IPS-18c (cell line): ENCODE results near the gene RXRA.

ENCODE experiments used
- H3K4me3 ChIP-seq: 2 replicates; pipeline ENCODE4 v1.7.0; 2013; ENCODE audit warnings: low read depth, mild to moderate bottlenecking, low read length, moderate library complexity; ENCODE audit not compliant: insufficient read depth
- H3K9me3 ChIP-seq: one replicate; pipeline ENCODE4 v1.6.1; 2013; ENCODE audit warnings: mild to moderate bottlenecking, low read length, moderate library complexity; ENCODE audit not compliant: control insufficient read depth, insufficient read depth

The RXRA gene

DNA sequence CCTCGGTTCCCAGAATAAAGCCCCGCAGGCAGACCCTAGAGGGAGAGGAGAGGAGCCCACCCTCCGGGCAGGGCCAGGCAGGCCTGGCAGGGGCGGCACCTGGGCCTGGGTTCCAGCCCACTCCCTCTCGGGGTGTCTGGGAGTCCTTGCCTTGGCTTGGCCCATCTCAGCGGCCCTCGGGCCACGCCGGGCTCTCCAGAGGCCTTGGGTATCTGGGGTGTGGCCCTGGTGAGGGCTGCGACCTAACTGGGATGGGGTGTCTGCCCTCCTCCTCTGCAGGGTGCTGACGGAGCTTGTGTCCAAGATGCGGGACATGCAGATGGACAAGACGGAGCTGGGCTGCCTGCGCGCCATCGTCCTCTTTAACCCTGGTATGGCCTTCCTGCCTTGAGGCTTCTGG is 105.4 kb downstream of the RXRA start:
- H3K4me3 ChIP-seq: no peak overlapping the region

DNA sequence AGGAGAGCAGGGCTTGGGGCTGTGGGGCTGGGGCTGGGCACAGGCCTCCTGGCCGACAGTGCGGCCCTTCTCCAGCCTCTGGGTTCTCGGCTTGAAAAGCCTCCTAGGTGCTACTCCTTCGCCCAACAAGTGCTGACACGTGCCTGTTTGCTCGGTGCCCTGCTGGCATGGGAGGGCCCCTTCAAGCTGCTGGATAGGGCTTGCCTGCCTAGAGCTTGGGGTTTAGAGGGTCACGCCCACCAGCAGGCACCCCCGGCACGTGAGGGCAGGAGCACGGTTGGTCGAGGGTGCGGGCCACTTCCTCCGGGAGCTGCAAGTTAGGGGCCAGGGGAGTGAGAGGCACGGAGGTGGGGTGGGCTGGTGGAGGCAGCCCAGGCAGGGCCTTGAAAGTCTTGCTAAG is 106.2 kb downstream of the RXRA start:
- peaks cover 2% of the 10 kb centered on the region for H3K9me3 ChIP-seq
- H3K4me3 ChIP-seq: no peak overlapping the region

More for the DNA sequence above, 105.4 kb downstream of the RXRA start:
- peaks cover 2% of the 10 kb centered on the region for H3K9me3 ChIP-seq

DNA sequence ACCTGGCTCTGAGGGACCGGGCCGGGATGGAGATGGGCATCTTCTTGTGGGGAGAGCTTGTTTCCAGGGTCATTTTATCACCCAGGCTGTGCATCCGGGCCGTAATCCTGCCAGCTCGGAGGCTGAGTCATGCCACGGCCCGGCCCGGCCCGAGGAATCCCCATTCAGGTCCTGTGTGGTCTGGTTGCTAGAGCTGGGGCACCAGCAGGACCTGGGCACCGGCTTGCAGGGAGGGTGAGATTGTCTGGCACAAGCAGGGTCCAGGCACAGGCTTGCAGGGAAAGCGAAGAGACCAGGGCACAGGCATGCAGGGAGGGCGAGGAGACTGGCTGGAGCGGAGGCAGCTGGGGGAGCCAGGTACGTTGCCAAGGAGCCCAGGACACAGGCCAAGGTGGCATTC is 106.8 kb downstream of the RXRA start:
- Histone ChIP-seq H3K4me3 (no peak overlapping the region), H3K9me3 (peaks cover 2% of the 10 kb centered on the region)

DNA sequence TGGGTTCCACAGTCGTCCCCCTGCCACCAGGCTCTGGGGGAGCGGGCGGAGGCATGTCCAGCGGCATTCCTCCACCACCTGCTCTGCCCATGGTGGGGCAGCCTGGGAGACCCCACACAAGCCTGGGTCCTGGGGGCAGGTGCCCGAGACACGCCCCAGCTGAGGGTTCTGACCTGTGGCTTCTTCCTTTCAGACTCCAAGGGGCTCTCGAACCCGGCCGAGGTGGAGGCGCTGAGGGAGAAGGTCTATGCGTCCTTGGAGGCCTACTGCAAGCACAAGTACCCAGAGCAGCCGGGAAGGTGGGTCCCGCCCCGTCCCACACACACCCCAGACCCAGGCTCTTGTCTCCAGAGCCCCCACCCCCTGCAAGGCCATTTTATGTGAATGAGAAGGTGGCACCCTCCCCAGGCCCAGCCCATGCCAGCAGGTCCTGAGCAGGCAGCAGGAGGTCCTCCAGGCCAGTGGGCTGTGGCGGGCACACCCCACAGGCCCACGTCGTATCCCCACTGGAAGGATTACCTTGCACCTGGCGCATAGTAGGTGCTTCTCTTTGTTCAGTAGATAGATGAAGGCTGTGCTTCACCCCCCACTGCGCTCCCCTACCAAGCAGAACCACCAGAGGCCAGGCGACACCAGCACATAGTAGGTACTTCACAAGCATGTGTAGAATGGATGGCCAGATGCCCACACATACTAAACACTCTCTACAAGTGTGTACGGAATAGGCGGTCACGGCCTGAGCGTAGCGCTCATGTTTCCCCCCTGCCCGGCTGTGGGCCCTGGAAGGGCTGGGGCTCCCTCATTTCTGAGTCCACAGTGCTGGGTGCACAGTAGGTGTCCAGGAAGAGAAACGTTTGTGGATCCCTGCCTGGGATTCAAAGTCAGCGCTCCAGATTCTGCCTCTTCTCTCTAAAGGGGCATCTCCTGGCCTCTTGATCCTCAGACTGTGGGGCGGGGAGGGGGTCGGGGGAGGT is 107.9 kb downstream of the RXRA start:
- H3K4me3 ChIP-seq: no peak overlapping the region; the same call in 1 of the 2 replicates
- H3K9me3 ChIP-seq: peaks cover 2% of the 10 kb centered on the region

- H3K4me3 ChIP-seq: no peak overlapping the region; the same call in 1 of the 2 replicates
- peaks cover 2% of the 10 kb centered on the region for H3K9me3 ChIP-seq
Measured at GRCh38 chr9:134434894-134435506, 108.7 kb downstream of the RXRA start.

DNA sequence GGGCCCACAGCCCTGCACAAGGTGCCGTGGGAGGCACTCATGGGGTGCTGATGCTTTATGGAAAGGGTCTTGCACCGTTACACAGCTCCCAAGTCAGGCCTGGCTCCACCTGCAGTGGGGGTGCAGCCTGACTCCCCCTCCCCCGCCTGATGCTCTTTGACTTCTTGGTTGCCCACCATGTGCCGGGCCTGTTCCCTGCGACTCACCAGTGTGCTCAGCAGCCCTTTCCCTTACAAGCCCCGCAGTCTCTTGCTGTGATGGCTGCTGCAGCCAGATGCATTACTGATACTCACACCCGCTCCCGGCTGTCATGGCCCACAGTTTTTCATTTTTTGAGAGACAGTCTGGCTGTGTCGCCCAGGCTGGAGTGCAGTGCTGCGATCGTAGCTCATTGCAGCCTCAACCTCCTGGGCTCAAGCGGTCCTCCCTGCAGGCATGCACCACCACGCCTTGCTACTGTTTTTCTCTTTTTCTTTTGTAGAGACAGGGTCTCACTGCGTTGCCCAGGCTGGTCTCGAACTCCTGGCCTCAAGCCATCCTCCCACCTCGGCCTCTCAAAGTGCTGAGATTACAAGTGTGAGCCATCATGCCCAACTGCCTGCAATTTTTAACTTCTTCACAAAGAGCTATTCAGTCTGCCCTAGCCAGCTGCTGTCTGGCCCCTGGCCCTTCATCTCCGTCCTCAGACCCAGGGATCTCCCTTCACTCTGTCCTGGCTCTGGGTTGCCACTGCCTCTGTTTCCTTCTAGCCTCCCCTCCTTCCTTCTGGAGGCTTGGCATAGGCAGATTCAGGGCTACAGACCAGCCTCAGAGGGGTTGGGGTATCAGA is 109.5 kb downstream of the RXRA start:
- Histone ChIP-seq H3K4me3 (no peak overlapping the region), H3K9me3 (peaks cover 2% of the 10 kb centered on the region)

DNA sequence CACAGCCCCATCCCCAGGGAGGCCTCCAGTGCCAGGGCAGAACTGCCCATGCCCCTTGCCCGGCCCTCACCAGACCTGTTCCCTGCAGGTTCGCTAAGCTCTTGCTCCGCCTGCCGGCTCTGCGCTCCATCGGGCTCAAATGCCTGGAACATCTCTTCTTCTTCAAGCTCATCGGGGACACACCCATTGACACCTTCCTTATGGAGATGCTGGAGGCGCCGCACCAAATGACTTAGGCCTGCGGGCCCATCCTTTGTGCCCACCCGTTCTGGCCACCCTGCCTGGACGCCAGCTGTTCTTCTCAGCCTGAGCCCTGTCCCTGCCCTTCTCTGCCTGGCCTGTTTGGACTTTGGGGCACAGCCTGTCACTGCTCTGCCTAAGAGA is 110.1 kb downstream of the RXRA start:
- Histone ChIP-seq H3K9me3 (peaks cover 2% of the 10 kb centered on the region), H3K4me3 (no peak overlapping the region)

DNA sequence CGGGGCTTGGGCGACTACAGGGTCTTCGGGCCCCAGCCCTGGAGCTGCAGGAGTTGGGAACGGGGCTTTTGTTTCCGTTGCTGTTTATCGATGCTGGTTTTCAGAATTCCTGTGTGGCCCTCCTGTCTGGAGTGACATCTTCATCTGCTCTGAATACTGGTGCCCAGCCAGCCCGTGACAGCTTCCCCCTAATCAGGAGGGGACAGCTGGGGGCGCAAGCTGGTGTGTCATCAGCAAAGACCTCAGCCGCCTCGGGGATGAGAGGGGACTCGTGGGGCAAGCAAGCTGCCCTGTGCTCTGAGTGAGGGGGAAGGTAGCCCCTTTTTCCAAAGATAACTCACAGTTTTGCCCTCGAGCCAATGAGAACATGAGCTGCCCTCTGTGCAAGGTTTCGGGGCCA is 110.7 kb downstream of the RXRA start:
- Histone ChIP-seq H3K4me3 (no peak overlapping the region), H3K9me3 (peaks cover 2% of the 10 kb centered on the region)

GRCh38 chr9:134437403-134438194 is 111.3 kb downstream of the RXRA start:
- Histone ChIP-seq H3K4me3 (no peak overlapping the region), H3K9me3 (peaks cover 2% of the 10 kb centered on the region)

- no peak overlapping the region for H3K4me3 ChIP-seq
- H3K9me3 ChIP-seq: no peaks in the 10 kb centered on the region
Measured at GRCh38 chr9:134438195-134438788, 112.0 kb downstream of the RXRA start.

DNA sequence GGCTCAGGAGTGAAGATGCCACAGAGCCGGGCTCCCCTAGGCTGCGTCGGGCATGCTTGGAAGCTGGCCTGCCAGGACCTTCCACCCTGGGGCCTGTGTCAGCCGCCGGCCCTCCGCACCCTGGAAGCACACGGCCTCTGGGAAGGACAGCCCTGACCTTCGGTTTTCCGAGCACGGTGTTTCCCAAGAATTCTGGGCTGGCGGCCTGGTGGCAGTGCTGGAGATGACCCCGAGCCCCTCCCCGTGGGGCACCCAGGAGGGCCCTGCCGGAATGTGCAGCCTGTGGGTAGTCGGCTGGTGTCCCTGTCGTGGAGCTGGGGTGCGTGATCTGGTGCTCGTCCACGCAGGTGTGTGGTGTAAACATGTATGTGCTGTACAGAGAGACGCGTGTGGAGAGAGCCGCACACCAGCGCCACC is 113.1 kb downstream of the RXRA start:
- Histone ChIP-seq H3K9me3 (no peaks in the 10 kb centered on the region), H3K4me3 (no peak overlapping the region)

- H3K9me3 ChIP-seq: no peaks in the 10 kb centered on the region
- no peak overlapping the region for H3K4me3 ChIP-seq
Measured at GRCh38 chr9:134440636-134441226, 114.5 kb downstream of the RXRA start.

DNA sequence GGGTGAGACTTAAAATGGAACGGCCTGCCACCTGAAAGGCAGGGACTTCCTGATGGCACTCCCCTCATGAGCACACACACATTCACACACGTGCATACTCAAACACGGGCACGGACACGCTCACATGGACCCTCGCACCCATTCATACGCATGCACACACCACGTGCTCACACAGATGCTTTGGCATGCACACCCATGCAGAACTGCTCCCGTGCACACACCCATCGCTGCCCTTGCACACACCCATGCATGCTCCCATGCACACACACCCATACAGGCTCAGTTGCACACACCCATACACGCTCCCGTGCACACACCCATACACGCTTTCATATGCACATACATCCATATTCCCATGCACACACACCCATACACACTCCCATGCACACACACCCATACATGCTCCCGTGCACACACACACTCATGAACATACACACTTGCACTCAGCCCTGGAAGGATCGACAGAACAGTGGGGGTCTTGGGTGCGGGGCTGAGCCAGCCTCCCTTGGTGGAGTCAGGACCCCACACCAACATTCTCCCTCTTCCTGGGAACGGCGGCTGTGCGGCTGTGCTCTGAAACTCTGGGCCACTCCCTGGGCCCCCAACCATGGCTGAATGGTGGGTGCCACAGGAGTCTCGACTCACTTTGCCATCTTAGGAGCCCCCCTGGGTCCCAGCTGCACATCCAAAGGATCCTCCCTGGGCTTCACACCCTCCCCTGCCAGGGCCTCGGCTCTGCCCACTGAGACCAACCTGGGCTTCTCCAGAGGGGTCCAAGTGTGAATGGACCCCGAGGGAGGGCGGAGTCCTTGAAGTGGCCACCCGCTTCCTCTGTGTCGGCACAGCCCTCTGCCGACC is 115.2 kb downstream of the RXRA start:
- no peaks in the 10 kb centered on the region for H3K9me3 ChIP-seq
- H3K4me3 ChIP-seq: no peak overlapping the region

DNA sequence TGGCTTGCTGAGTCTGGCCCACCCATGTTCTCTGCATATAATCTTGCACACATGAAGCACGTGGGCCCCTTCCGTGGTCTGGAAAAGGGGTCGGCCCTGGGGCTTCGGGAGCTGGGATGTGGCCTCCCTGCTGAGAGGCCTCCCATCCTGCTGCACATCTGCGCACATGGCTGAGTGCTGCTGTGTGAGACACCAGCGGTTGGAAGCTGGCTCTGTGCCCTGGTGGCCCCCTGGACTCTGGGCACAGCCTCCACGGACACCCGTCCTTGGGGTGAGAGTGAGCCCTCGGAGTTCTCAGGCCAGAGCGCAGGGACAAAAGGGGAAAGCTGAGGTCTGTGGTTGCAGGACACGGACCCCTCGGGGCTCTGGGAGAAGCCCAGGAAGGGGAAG is 115.8 kb downstream of the RXRA start:
- Histone ChIP-seq H3K4me3 (no peak overlapping the region), H3K9me3 (no peaks in the 10 kb centered on the region)

- Histone ChIP-seq H3K4me3 (no peak overlapping the region), H3K9me3 (peaks cover 1% of the 10 kb centered on the region)
Measured at GRCh38 chr9:134442486-134443173, 116.4 kb downstream of the RXRA start.
